CD14-positive monocyte (primary cell): ENCODE measurements around the gene SLC2A1. TPM values are rescaled to one million over a fixed set of nuclear protein-coding genes. Genes with fewer than 3 reads are reported as not detected.
A peak's percentile ranks its signal among the peaks of the same experiment; 100 is the strongest.

Experiments used
- DNase-seq, 3 donors: peaks; one replicate each; pipeline ENCODE4 v3.0.0-alpha.2; 2011 to 2022
- H2AFZ ChIP-seq: 2 replicates; pipeline ENCODE4 v1.6.0; 2012; ENCODE audit warnings: mild to moderate bottlenecking, low read depth, low read length, inconsistent platforms; ENCODE audit not compliant: insufficient read depth, poor library complexity, severe bottlenecking
- H3K27ac ChIP-seq, 2 donors: 1 replicate in 1 of 2; 2 replicates in 1 of 2; pipeline ENCODE4 v1.5.1; 2012 to 2013; ENCODE audit warnings: low read length in 2 of 2, control low read depth in 1 of 2, inconsistent platforms in 1 of 2, low read depth in 1 of 2, mild to moderate bottlenecking in 1 of 2
- H3K27me3 ChIP-seq, 2 donors: one replicate each; pipeline versions ENCODE4 v1.6.0 to v1.6.1; 2011 to 2013; ENCODE audit warnings: low read length in 2 of 2; ENCODE audit not compliant: control insufficient read depth in 2 of 2, insufficient read depth in 2 of 2
- H3K36me3 ChIP-seq, 2 donors: replicated peaks in 1 of 2; 1 replicate in 1 of 2; 2 replicates in 1 of 2; pipeline versions ENCODE4 v1.5.1 to v1.6.1; 2012 to 2013; ENCODE audit warnings: low read length in 2 of 2, control low read depth in 1 of 2, inconsistent platforms in 1 of 2, mild to moderate bottlenecking in 1 of 2; ENCODE audit not compliant: insufficient read depth in 2 of 2, control insufficient read depth in 1 of 2
- H3K4me1 ChIP-seq, 2 donors: 1 replicate in 1 of 2; 2 replicates in 1 of 2; pipeline versions ENCODE4 v1.5.1 to v1.6.1; 2012 to 2013; ENCODE audit warnings: low read length in 2 of 2, control low read depth in 1 of 2, inconsistent platforms in 1 of 2, mild to moderate bottlenecking in 1 of 2, moderate library complexity in 1 of 2; ENCODE audit not compliant: insufficient read depth in 2 of 2, control insufficient read depth in 1 of 2
- H3K4me2 ChIP-seq: replicated peaks from 2 replicates; pipeline ENCODE3; 2012; ENCODE audit warnings: low read length, moderate library complexity, mild to moderate bottlenecking; ENCODE audit not compliant: poor library complexity, severe bottlenecking; ENCODE audit errors: extremely low read depth
- H3K4me3 ChIP-seq, 3 experiments: fragments of 200-600 bp in 1 of 3; sonication (generic) in 1 of 3; replicated peaks in 1 of 3; 1 replicate in 2 of 3; 2 replicates in 1 of 3; pipeline ENCODE4 v1.5.1; 2011 to 2013; ENCODE audit warnings: low read length in 3 of 3, mild to moderate bottlenecking in 3 of 3, control low read depth in 2 of 3, low read depth in 2 of 3, inconsistent platforms in 1 of 3, moderate library complexity in 1 of 3
- H3K79me2 ChIP-seq: 2 replicates; pipeline ENCODE4 v1.6.0; 2012; ENCODE audit warnings: mild to moderate bottlenecking, control low read depth, inconsistent platforms, low read length, moderate library complexity; ENCODE audit not compliant: insufficient read depth
- H3K9ac ChIP-seq: 2 replicates; pipeline ENCODE4 v1.6.0; 2017; ENCODE audit warnings: low read length, mild to moderate bottlenecking; ENCODE audit not compliant: insufficient read depth, poor library complexity, severe bottlenecking
- H3K9me3 ChIP-seq, 2 donors: replicated peaks in 1 of 2; 1 replicate in 1 of 2; 2 replicates in 1 of 2; pipeline versions ENCODE4 v1.5.1 to v1.6.1; 2012 to 2013; ENCODE audit warnings: low read length in 2 of 2, control low read depth in 1 of 2; ENCODE audit not compliant: control insufficient read depth in 1 of 2, insufficient read depth in 1 of 2
- H4K20me1 ChIP-seq: 2 replicates; pipeline ENCODE4 v1.6.0; 2012; ENCODE audit warnings: mild to moderate bottlenecking, low read length, control low read depth, moderate library complexity; ENCODE audit not compliant: insufficient read depth
- H3K27ac Mint-ChIP-seq, 7 donors: one replicate each; pipeline ENCODE4 v1.8.0; 2020; ENCODE audit warnings: mild to moderate bottlenecking in 7 of 7, mixed read lengths in 7 of 7, moderate library complexity in 6 of 7, inconsistent platforms in 2 of 7
- H3K27me3 Mint-ChIP-seq, 3 donors: one replicate each; pipeline ENCODE4 v1.8.0; 2021 to 2022; ENCODE audit warnings: low read depth in 3 of 3, mild to moderate bottlenecking in 3 of 3, mixed read lengths in 3 of 3, moderate library complexity in 3 of 3, inconsistent platforms in 1 of 3
- H3K36me3 Mint-ChIP-seq, 2 donors: one replicate each; pipeline ENCODE4 v1.8.0; 2020; ENCODE audit warnings: mixed read lengths in 2 of 2, inconsistent platforms in 1 of 2, mild to moderate bottlenecking in 1 of 2
- H3K4me1 Mint-ChIP-seq: one replicate; pipeline ENCODE4 v1.8.0; 2020; ENCODE audit warnings: mild to moderate bottlenecking, mixed read lengths
- H3K4me3 Mint-ChIP-seq, 2 donors: one replicate each; pipeline ENCODE4 v1.8.0; 2020; ENCODE audit warnings: mild to moderate bottlenecking in 2 of 2, mixed read lengths in 2 of 2, moderate library complexity in 1 of 2
- H3K9me3 Mint-ChIP-seq, 7 donors: one replicate each; pipeline ENCODE4 v1.8.0; 2020 to 2022; ENCODE audit warnings: mixed read lengths in 7 of 7, mild to moderate bottlenecking in 6 of 7, moderate library complexity in 6 of 7, inconsistent platforms in 2 of 7
- CTCF ChIP-seq: fragments of 200-600 bp; IDR thresholded peaks from one replicate; pipeline ENCODE4 v1.8.0; 2022; ENCODE audit warnings: antibody characterized with exemption, mild to moderate bottlenecking
- WGBS: methylation state at CpG from one replicate; pipeline ENCODE4 v1.1.5; 2013; ENCODE audit warnings: missing lambda C conversion rate; ENCODE audit not compliant: insufficient coverage; 5-methylcytosine and 5-hydroxymethylcytosine counted together
- intact Hi-C, 2 donors: fragments of 100-400 bp; cut with micrococcal nuclease; formaldehyde crosslinking; loops; one replicate each; pipeline versions ENCODE4 v1.15.0 to v1.15.1; 2023
- polyA plus RNA-seq, 3 donors: library from polyadenylated mRNA; depleted of rRNA in 1 of 3; unstranded in 2 of 3; stranded (reverse) in 1 of 3; fragments of 300-500 nt in 2 of 3; fragments of >200 nt in 1 of 3; fragmentation: Illumina TruSeq in 2 of 3; gene quantifications; 1 replicate in 2 of 3; 2 replicates in 1 of 3; pipeline ENCODE4 v1.2.3, GENCODE V29; 2012 to 2021

SLC2A1 gene
- polyA plus RNA-seq, 3 donors, result 0.56 to 5.0 (median 0.71) TPM

- H3K36me3 Mint-ChIP-seq, result peaks cover 18 to 29% of the 10 kb centered on the region in 2 donors
- Histone ChIP-seq H3K4me1 (peaks cover 37 to 43% of the 10 kb centered on the region in 2 donors), H3K36me3 (peaks cover 0 to 12% of the 10 kb centered on the region in 2 donors), H3K27me3 (no peaks in the 10 kb centered on the region), H3K27ac (no peak overlapping the region), H3K79me2 (no peaks in the 10 kb centered on the region), H3K4me2 (no peak overlapping the region), H2AFZ (no peak overlapping the region), H3K9ac (no peak overlapping the region), H3K4me3 (no peak overlapping the region), H4K20me1 (no peaks in the 10 kb centered on the region), H3K9me3 (no peaks in the 10 kb centered on the region)
- intact Hi-C loops, result loop anchor here (10.0 kb wide), 3 partner anchors 56 to 246 kb away; partner anchors contain the start of genes CFAP57 (in 1 of the 2) and EBNA1BP2 (in 1 of the 2)
- TF ChIP-seq CTCF, result no peak
- peak overlapping the region in 1 of 7 donors; percentile 41 for H3K27ac Mint-ChIP-seq
- H3K4me1 Mint-ChIP-seq, result peaks cover 46% of the 10 kb centered on the region
- H3K4me3 Mint-ChIP-seq, result no peak overlapping the region
- WGBS, result 100% methylated on average over 13 of the region's 13 CpGs
- no peak for DNase-seq
- no peaks in the 10 kb centered on the region for H3K9me3 Mint-ChIP-seq
- H3K27me3 Mint-ChIP-seq, result peaks cover 0 to 6% (median 2%) of the 10 kb centered on the region in 3 donors
Measured at GRCh38 chr1:42928859-42929258, 29.8 kb downstream of the SLC2A1 start.

GRCh38 chr1:42927920-42928505, 30.7 kb downstream of the SLC2A1 start:
- no peak overlapping the region for H3K4me3 ChIP-seq
- Mint-ChIP-seq H3K4me1 (peaks cover 47% of the 10 kb centered on the region), H3K27ac (no peak overlapping the region), H3K27me3 (peaks cover 0 to 6% (median 2%) of the 10 kb centered on the region in 3 donors), H3K9me3 (no peaks in the 10 kb centered on the region), H3K4me3 (no peak overlapping the region), H3K36me3 (peaks cover 18 to 27% of the 10 kb centered on the region in 2 donors)
- WGBS, result 91% methylated on average over 10 of the region's 10 CpGs
- no peak for DNase-seq
- H3K79me2 ChIP-seq, result no peaks in the 10 kb centered on the region
- intact Hi-C loops, result loop anchor here (10.0 kb wide), 3 partner anchors 57 to 247 kb away; partner anchors contain the start of genes CFAP57 (in 1 of the 2) and EBNA1BP2 (in 1 of the 2)
- TF ChIP-seq CTCF, result no peak
- no peak overlapping the region for H2AFZ ChIP-seq
- H3K4me1 ChIP-seq, result peaks cover 39 to 45% of the 10 kb centered on the region in 2 donors
- H3K9me3 ChIP-seq, result no peaks in the 10 kb centered on the region
- H3K4me2 ChIP-seq, result no peak overlapping the region
- no peak overlapping the region for H3K27ac ChIP-seq
- H3K36me3 ChIP-seq, result peaks cover 0 to 12% of the 10 kb centered on the region in 2 donors
- H3K27me3 ChIP-seq, result no peaks in the 10 kb centered on the region
- H4K20me1 ChIP-seq, result no peaks in the 10 kb centered on the region
- H3K9ac ChIP-seq, result no peak overlapping the region
